K562 (cell line): ENCODE data around the gene STEEP1. TPM values are rescaled to one million over a fixed set of nuclear protein-coding genes. Genes with fewer than 3 reads are reported as not detected.
A peak's percentile ranks its signal among the peaks of the same experiment; 100 is the strongest.

Experiments used
- ATAC-seq: fragments of 200-7000 bp; cut with Tn5 transposase; 3 replicates; pipeline ENCODE4 v1.9.1; 2020; ENCODE audit warnings: moderate library complexity
- BruUV-seq: library from RNA; stranded (reverse); fragments of 400-500 nt; replicated peaks from 2 replicates; lab custom pipeline; 2021; lab: Mats Ljungman, UMichigan
- CTCF ChIA-PET: fragments of 300-600 bp; formaldehyde crosslinking; extraction: SDS; loops from one replicate; lab custom pipeline; 2021; ENCODE audit warnings: low intra/inter-chr PET ratio; lab: Yijun Ruan, JAX
- POLR2A ChIA-PET: fragments of 300-600, 350-650 bp; sonication (Branson Sonifier 250); formaldehyde crosslinking; extraction: SDS; loops from one replicate; lab custom pipeline; 2021; ENCODE audit warnings: antibody characterized with exemption, inconsistent platforms; lab: Yijun Ruan, JAX
- DNase-seq, 4 experiments: peaks; one replicate each; pipeline versions ENCODE4 v3.0.0 to v3.0.0-alpha.2; 2011 to 2018; ENCODE audit warnings: low spot score in 3 of 4, mixed read lengths in 3 of 4; ENCODE audit errors: extremely low read depth in 1 of 4
- FAIRE-seq: peaks from 2 replicates; lab custom pipeline; 2011; peaks lifted over from hg19 to GRCh38; lab: Jason Lieb, UNC
- H2AFZ ChIP-seq: 2 replicates; pipeline ENCODE4 v1.6.0; 2011; ENCODE audit warnings: low read depth, low read length, control low read depth, inconsistent platforms
- H3K27ac ChIP-seq: fragments of 200-600 bp; 3 replicates; pipeline ENCODE4 v1.8.0; 2011; ENCODE audit warnings: low read depth, mild to moderate bottlenecking, control low read depth, inconsistent platforms, low read length, moderate library complexity, mixed read lengths; ENCODE audit errors: extremely low read depth
- H3K27me3 ChIP-seq, 2 experiments: fragments of 300-600 bp in 1 of 2; 2 replicates in 1 of 2; 3 replicates in 1 of 2; pipeline versions ENCODE4 v1.6.0 to v1.8.0; 2011; ENCODE audit warnings: inconsistent platforms in 2 of 2, low read length in 2 of 2, mild to moderate bottlenecking in 1 of 2, mixed read lengths in 1 of 2, moderate library complexity in 1 of 2; ENCODE audit not compliant: control insufficient read depth in 2 of 2, insufficient read depth in 2 of 2
- H3K36me3 ChIP-seq: fragments of 300-600 bp; 3 replicates; pipeline ENCODE4 v1.8.0; 2011; ENCODE audit warnings: mild to moderate bottlenecking, low read length, inconsistent platforms; ENCODE audit not compliant: control insufficient read depth, insufficient read depth
- H3K4me1 ChIP-seq, 2 experiments: fragments of 200-600 bp in 1 of 2; replicated peaks in 1 of 2; 2 replicates in 1 of 2; 3 replicates in 1 of 2; pipeline versions ENCODE4 v1.5.1 to v1.8.0; 2011; ENCODE audit warnings: inconsistent platforms in 2 of 2, low read length in 2 of 2, mild to moderate bottlenecking in 1 of 2, mixed read lengths in 1 of 2, moderate library complexity in 1 of 2; ENCODE audit not compliant: control insufficient read depth in 2 of 2, insufficient read depth in 2 of 2
- H3K4me2 ChIP-seq: 2 replicates; pipeline ENCODE4 v1.6.1; 2011; ENCODE audit warnings: low read length, control low read depth, inconsistent platforms, mixed read lengths; ENCODE audit not compliant: insufficient read depth
- H3K4me3 ChIP-seq: fragments of 200-600 bp; sonication (generic), shearing (Covaris generic); 2 replicates; pipeline ENCODE4 v1.5.1; 2016; ENCODE audit warnings: control low read depth, inconsistent platforms
- H3K79me2 ChIP-seq: fragments of 200-600 bp; 3 replicates; pipeline ENCODE4 v1.8.0; 2011; ENCODE audit warnings: low read length, inconsistent platforms; ENCODE audit not compliant: control insufficient read depth, insufficient read depth
- H3K9ac ChIP-seq, 2 experiments: 2 replicates each; pipeline versions ENCODE4 v1.6.0 to v1.6.1; 2011; ENCODE audit warnings: low read depth in 2 of 2, low read length in 2 of 2, control low read depth in 1 of 2, inconsistent platforms in 1 of 2, mild to moderate bottlenecking in 1 of 2, mixed read lengths in 1 of 2; ENCODE audit not compliant: insufficient read depth in 1 of 2
- H3K9me1 ChIP-seq: one replicate; pipeline ENCODE4 v1.6.0; 2011; ENCODE audit warnings: inconsistent platforms, mild to moderate bottlenecking, low read length, moderate library complexity; ENCODE audit not compliant: control insufficient read depth, insufficient read depth
- H3K9me3 ChIP-seq: replicated peaks from 2 replicates; pipeline ENCODE4 v1.5.1; 2011; ENCODE audit warnings: low read depth, low read length, inconsistent platforms; ENCODE audit not compliant: control insufficient read depth, insufficient read depth
- H4K20me1 ChIP-seq: replicated peaks from 2 replicates; pipeline ENCODE4 v1.6.1; 2011; ENCODE audit warnings: low read length, inconsistent platforms, mixed read lengths; ENCODE audit not compliant: control insufficient read depth, insufficient read depth
- MYBL2 ChIP-seq, 2 experiments: fragments of 450-650 bp in 1 of 2; sonication (generic) in 1 of 2; formaldehyde crosslinking in 1 of 2; IDR thresholded peaks; 2 replicates each; pipeline versions ENCODE4 v1.6.1 to v1.8.1; 2017 to 2022; ENCODE audit warnings: borderline replicate concordance in 1 of 2, inconsistent platforms in 1 of 2, low read depth in 1 of 2, mild to moderate bottlenecking in 1 of 2, missing genetic modification reagents in 1 of 2, moderate library complexity in 1 of 2
- RFX1 ChIP-seq: fragments of 450-650 bp; IDR thresholded peaks from 2 replicates; pipeline ENCODE4 v1.6.1; 2016; ENCODE audit warnings: mild to moderate bottlenecking, moderate library complexity
- whole genome bisulfite sequencing: fragments of 100-300 bp; shearing (Covaris generic); methylation state at CpG from one replicate; pipeline ENCODE4 v1.1.6; 2016; ENCODE audit warnings: low coverage, mixed read lengths; ENCODE audit not compliant: insufficient coverage; ENCODE audit errors: missing lambda C conversion rate; 5-methylcytosine and 5-hydroxymethylcytosine counted together
- in situ Hi-C: fragments of 300-500 bp; cut with MboI; formaldehyde crosslinking; loops from 4 replicates; pipeline ENCODE4 v1.15.0; 2018; ENCODE audit warnings: inconsistent platforms, mixed read lengths
- intact Hi-C: fragments of 100-400 bp; cut with micrococcal nuclease; formaldehyde crosslinking; loops from 2 replicates; pipeline ENCODE4 v1.14.2; 2022
- polyA plus RNA-seq, 8 experiments: library from polyadenylated mRNA; depleted of rRNA in 4 of 8; stranded (reverse) in 5 of 8; unstranded in 3 of 8; fragments of >200 nt; fragmentation: Nextera tagmentation in 2 of 8; fragmentation: Illumina TruSeq in 1 of 8; extraction: Ambion mirVana in 2 of 8; extraction: Trizol in 1 of 8; gene quantifications; 2 replicates each; pipeline versions ENCODE4 v1.2.1 to v1.2.3, GENCODE V29; 2011 to 2014; ENCODE audit warnings: inconsistent platforms in 1 of 8, missing spikeins in 1 of 8
- total RNA-seq, 7 experiments: library from RNA; depleted of rRNA in 6 of 7; stranded (reverse); fragments of >200 nt in 6 of 7; fragmentation: Illumina TruSeq in 2 of 7; extraction: Trizol in 2 of 7; gene quantifications; 2 replicates each; pipeline versions ENCODE4 v1.2.1 to v1.2.3, GENCODE V29; 2011 to 2021; ENCODE audit warnings: low replicate concordance in 1 of 7
- TF ChIP-seq, protein P1 (sequence below): fragments of 450-650 bp; formaldehyde crosslinking; IDR thresholded peaks from 2 replicates; pipeline ENCODE4 v1.4.0; 2020; ENCODE audit warnings: mild to moderate bottlenecking, mixed read lengths

STEEP1 gene
- total and polyA plus RNA-seq, 9 of the 15 experiments (the other 6 are each of a cell fraction or from before 2014, with no cell fraction given), result 15.0 to 73.7 (median 40.3) TPM

DNA sequence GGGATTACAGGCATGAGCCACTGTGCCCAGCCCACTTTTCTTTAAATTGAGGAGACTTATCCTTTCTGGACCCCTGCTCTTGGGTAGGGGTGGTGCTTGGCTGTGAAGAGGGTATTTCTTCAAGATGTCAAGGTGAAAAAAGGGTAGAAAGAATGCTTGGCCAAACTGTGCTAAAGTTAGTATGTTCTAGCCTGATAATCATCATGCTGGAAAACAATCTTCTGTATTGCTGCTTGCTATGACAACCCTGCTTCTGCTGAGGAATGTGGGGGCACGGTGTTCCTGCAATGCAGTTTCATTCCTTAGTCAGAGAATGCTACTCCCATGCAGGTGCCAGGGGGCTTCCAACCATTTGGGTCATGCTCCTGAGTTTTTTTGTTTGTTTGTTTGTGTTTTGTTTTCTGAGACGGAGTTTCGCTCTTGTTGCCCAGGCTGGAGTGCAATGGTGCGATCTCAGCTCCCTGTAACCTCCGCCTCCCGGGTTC, 5.2 kb upstream of the STEEP1 start:
- ChIA-PET POLR2A (no interaction called here), CTCF (no interaction called here)
- Histone ChIP-seq H3K4me1 (peaks cover 6 to 8% of the 10 kb centered on the region in 2 experiments; a peak in 4 of 5 replicates), H3K9me3 (no peaks in the 10 kb centered on the region), H3K36me3 (no peaks in the 10 kb centered on the region), H3K9ac (no peak overlapping the region), H4K20me1 (no peaks in the 10 kb centered on the region), H3K27me3 (no peaks in the 10 kb centered on the region), H3K9me1 (no peaks in the 10 kb centered on the region), H3K4me3 (no peak overlapping the region), H3K4me2 (no peak overlapping the region), H3K79me2 (peaks cover 8% of the 10 kb centered on the region), H2AFZ (0 out of 2 replicates have a peak overlapping the region, but pooled peaks have one; percentile 4), H3K27ac (no peak overlapping the region)
- ATAC-seq (no peak), FAIRE-seq (no peak), DNase-seq (no peak)
- WGBS, result 70% methylated on average over 6 of the region's 6 CpGs
- intact Hi-C loops, result no loop called here
- BruUV-seq, result no TSS peak
- in situ Hi-C loops, result no loop called here
- TF ChIP-seq MYBL2 (IDR thresholded peaks at IDR 0.05; ENCODE audit: low read depth) (no peak), MYBL2 (CRISPR knock-in tag; IDR thresholded peaks at IDR 0.05; ENCODE audit: borderline replicate concordance) (no peak), RFX1 (peak; percentile 13; the same call in 1 of the 2 replicates)
- TF ChIP-seq, protein P1, sequence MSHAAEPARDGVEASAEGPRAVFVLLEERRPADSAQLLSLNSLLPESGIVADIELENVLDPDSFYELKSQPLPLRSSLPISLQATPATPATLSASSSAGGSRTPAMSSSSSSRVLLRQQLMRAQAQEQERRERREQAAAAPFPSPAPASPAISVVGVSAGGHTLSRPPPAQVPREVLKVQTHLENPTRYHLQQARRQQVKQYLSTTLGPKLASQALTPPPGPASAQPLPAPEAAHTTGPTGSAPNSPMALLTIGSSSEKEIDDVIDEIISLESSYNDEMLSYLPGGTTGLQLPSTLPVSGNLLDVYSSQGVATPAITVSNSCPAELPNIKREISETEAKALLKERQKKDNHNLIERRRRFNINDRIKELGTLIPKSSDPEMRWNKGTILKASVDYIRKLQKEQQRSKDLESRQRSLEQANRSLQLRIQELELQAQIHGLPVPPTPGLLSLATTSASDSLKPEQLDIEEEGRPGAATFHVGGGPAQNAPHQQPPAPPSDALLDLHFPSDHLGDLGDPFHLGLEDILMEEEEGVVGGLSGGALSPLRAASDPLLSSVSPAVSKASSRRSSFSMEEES, result no peak
